ENCODE measurements around the gene TNRC6A. TPM values are rescaled to one million over a fixed set of nuclear protein-coding genes. Genes with fewer than 3 reads are reported as not detected.

The TNRC6A gene
- total RNA-seq, 4 donors from 2014 or later: 45.8 to 70.7 (median 57.4) TPM

GRCh38 chr16:24759006-24759405 lies 29.6 kb downstream of the TNRC6A start:
- Histone ChIP-seq H3K4me1 (peaks cover 0 to 6% of the 10 kb centered on the region in 2 donors), H3K4me3 (replicated peaks in 1 of 3) (no peak overlapping the region)
- WGBS, 2 donors: 94 to 99% methylated on average over 2 of the region's 2 CpGs

DNA sequence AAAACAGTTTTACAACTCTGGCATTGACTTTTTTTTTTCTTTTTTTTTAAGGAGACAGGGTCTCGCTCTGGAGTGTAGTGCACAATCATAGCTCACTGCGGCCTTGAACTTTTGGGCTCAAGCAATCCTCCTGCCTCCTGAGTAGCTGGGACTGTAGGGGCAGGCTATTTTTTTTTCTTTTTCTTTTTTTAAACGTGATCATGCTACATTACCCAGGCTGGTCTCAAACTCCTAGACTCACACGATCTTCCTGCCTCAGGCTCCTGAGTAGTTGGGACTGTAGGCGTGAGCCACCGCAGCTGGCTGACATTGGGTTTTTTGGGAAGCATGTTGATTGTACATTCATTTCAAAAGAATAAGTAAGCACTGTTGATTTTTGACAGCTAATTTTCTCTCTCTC lies 32.1 kb downstream of the TNRC6A start:
- H3K36me3 ChIP-seq: peaks cover 0 to 7% of the 10 kb centered on the region in 2 donors
- H3K4me3 ChIP-seq (replicated peaks in 1 of 3): no peak overlapping the region
- intact Hi-C loops (cut with DNase I): no loop called here
- 86 to 92% methylated on average over 6 of the region's 6 CpGs for WGBS, 2 donors
- no peaks in the 10 kb centered on the region for H3K27me3 ChIP-seq
- H3K9me3 ChIP-seq: no peaks in the 10 kb centered on the region
- no peak for DNase-seq
- TF ChIP-seq CTCF (IDR thresholded peaks at IDR 0.05) (no peak), POLR2A (IDR thresholded peaks at IDR 0.05) (no peak)
- H3K4me1 ChIP-seq: no peaks in the 10 kb centered on the region
- H3K27ac ChIP-seq: no peak overlapping the region

More at GRCh38 chr16:24759006-24759405, 29.6 kb downstream of the TNRC6A start:
- no peak for DNase-seq
- peaks cover 0 to 7% of the 10 kb centered on the region in 2 donors for H3K36me3 ChIP-seq
- no peaks in the 10 kb centered on the region for H3K27me3 ChIP-seq
- H3K27ac ChIP-seq: no peak overlapping the region
- H3K9me3 ChIP-seq: no peaks in the 10 kb centered on the region
- TF ChIP-seq CTCF (IDR thresholded peaks at IDR 0.05) (no peak), POLR2A (IDR thresholded peaks at IDR 0.05) (no peak)
- intact Hi-C loops (cut with DNase I): no loop called here

GRCh38 chr16:24764916-24765315 lies 35.5 kb downstream of the TNRC6A start:
- H3K9me3 ChIP-seq: no peaks in the 10 kb centered on the region
- H3K36me3 ChIP-seq: peaks cover 0 to 6% of the 10 kb centered on the region in 2 donors
- H3K27me3 ChIP-seq: no peaks in the 10 kb centered on the region
- no peak for DNase-seq
- H3K4me1 ChIP-seq: no peaks in the 10 kb centered on the region
- no peak overlapping the region for H3K4me3 ChIP-seq (replicated peaks in 1 of 3)
- TF ChIP-seq POLR2A (IDR thresholded peaks at IDR 0.05): no peak
- no peak for TF ChIP-seq CTCF (IDR thresholded peaks at IDR 0.05)
- no peak overlapping the region for H3K27ac ChIP-seq
- intact Hi-C loops (cut with DNase I): no loop called here
- WGBS, 2 donors: 90 to 93% methylated on average over 2 of the region's 2 CpGs

GRCh38 chr16:24766057-24766456 lies 36.6 kb downstream of the TNRC6A start:
- Histone ChIP-seq H3K27me3 (no peaks in the 10 kb centered on the region), H3K9me3 (no peaks in the 10 kb centered on the region), H3K4me1 (no peaks in the 10 kb centered on the region), H3K4me3 (replicated peaks in 1 of 3) (no peak overlapping the region), H3K36me3 (peaks cover 0 to 6% of the 10 kb centered on the region in 2 donors), H3K27ac (no peak overlapping the region)
- 91 to 95% methylated on average over 3 of the region's 3 CpGs for WGBS, 2 donors
- DNase-seq: no peak
- intact Hi-C loops (cut with DNase I): no loop called here
- TF ChIP-seq CTCF (IDR thresholded peaks at IDR 0.05) (no peak), POLR2A (IDR thresholded peaks at IDR 0.05) (no peak)

DNA sequence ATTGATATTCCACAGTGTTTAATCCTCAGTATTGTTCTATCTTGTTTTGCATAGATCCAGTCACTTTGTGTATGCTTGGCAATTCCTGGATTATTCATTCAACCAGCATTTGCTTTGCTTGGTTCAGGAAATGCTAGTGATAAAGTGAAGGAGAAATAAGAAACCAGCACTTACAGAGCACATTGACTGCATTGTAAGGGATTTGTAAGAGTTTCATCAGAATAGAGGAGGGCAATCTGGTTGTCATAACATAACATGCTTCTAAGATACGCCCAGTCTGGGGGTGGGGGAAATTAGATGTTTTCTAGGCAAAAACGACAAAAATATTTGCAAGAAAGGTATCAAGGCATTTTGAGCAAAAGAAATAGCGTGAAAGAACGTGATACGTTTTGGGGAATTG lies 40.4 kb downstream of the TNRC6A start:
- no peak overlapping the region for H3K4me3 ChIP-seq (replicated peaks in 1 of 3)
- H3K27me3 ChIP-seq: no peaks in the 10 kb centered on the region
- no peak overlapping the region for H3K27ac ChIP-seq
- H3K9me3 ChIP-seq: no peaks in the 10 kb centered on the region
- H3K4me1 ChIP-seq: no peaks in the 10 kb centered on the region
- 90 to 93% methylated on average over 5 of the region's 5 CpGs for WGBS, 2 donors
- intact Hi-C loops (cut with DNase I): no loop called here
- H3K36me3 ChIP-seq: peaks cover 0 to 9% of the 10 kb centered on the region in 2 donors
- TF ChIP-seq POLR2A (IDR thresholded peaks at IDR 0.05): no peak
- no peak for TF ChIP-seq CTCF (IDR thresholded peaks at IDR 0.05)
- DNase-seq: no peak
